Glutamatergic neuron (in vitro differentiated cells): ENCODE measurements around the gene ME3. TPM values are rescaled to one million over a fixed set of nuclear protein-coding genes. Genes with fewer than 3 reads are reported as not detected.

Experiments
- DNase-seq: peaks from one replicate; pipeline ENCODE4 v3.0.0; 2022
- H3K27ac Mint-ChIP-seq: one replicate; pipeline ENCODE4 v1.8.0; 2020; ENCODE audit warnings: mild to moderate bottlenecking, mixed read lengths, inconsistent platforms; ENCODE audit not compliant: unreplicated experiment
- H3K27me3 Mint-ChIP-seq: one replicate; pipeline ENCODE4 v1.8.0; 2020; ENCODE audit warnings: mild to moderate bottlenecking, moderate library complexity, mixed read lengths, inconsistent platforms; ENCODE audit not compliant: unreplicated experiment
- H3K36me3 Mint-ChIP-seq: one replicate; pipeline ENCODE4 v1.8.0; 2020; ENCODE audit warnings: mild to moderate bottlenecking, mixed read lengths, inconsistent platforms; ENCODE audit not compliant: unreplicated experiment
- H3K4me1 Mint-ChIP-seq: one replicate; pipeline ENCODE4 v1.8.0; 2020; ENCODE audit warnings: mild to moderate bottlenecking, low read depth, mixed read lengths, inconsistent platforms; ENCODE audit not compliant: unreplicated experiment
- H3K4me3 Mint-ChIP-seq: one replicate; pipeline ENCODE4 v1.8.0; 2020; ENCODE audit warnings: mild to moderate bottlenecking, mixed read lengths, inconsistent platforms; ENCODE audit not compliant: unreplicated experiment
- H3K9me3 Mint-ChIP-seq: one replicate; pipeline ENCODE4 v1.8.0; 2020; ENCODE audit warnings: mild to moderate bottlenecking, moderate library complexity, mixed read lengths, inconsistent platforms; ENCODE audit not compliant: unreplicated experiment
- total RNA-seq: library from RNA; stranded (reverse); fragmentation: NEBNext Ultra II Directional; extraction: Animal tissue kit (Norgen Biotek cat#: 25700); gene quantifications from one replicate; pipeline ENCODE4 v1.2.1, GENCODE V29; 2021; ENCODE audit not compliant: unreplicated experiment
- TF ChIP-seq, protein P1 (sequence below): fragments of 200-600 bp; sonication (generic); IDR thresholded peaks from one replicate; pipeline ENCODE4 v1.5.0; 2021; ENCODE audit not compliant: partially characterized antibody, unreplicated experiment

ME3 gene
- total RNA-seq, 1 donor from 2014 or later: 12.4 TPM

DNA sequence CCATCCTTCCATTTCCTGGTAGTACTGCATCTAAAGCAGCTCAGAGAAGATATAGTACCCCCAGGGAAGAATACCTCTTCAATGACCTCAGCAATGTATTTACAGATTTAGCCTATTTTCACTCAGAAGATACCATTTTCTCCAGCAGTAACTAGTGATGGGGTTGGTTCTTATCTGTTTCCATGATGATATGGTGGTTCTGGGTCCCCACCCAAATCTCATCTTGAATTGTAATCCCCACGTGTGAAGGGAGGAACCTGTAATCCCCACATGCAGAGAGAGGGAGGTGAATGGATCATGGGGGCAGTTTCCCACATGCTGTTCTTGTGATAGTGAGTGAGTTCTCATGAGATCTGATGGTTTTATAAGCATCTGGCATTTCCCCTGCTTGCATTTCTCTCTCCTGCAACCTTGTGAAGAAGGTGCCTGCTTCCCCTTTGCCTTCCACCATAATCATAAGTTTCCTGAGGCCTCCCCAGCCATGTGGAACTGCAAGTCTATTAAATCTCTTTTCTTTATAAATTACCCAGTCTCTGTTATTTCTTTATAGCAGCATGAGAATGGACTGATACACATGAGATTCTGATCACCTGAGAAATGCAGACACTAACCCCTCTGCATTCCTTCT is 158.6 kb downstream of the ME3 start:
- H3K4me1 Mint-ChIP-seq: no peaks in the 10 kb centered on the region
- no peaks in the 10 kb centered on the region for H3K36me3 Mint-ChIP-seq
- DNase-seq: no peak
- no peak overlapping the region for H3K27ac Mint-ChIP-seq
- TF ChIP-seq, protein P1, sequence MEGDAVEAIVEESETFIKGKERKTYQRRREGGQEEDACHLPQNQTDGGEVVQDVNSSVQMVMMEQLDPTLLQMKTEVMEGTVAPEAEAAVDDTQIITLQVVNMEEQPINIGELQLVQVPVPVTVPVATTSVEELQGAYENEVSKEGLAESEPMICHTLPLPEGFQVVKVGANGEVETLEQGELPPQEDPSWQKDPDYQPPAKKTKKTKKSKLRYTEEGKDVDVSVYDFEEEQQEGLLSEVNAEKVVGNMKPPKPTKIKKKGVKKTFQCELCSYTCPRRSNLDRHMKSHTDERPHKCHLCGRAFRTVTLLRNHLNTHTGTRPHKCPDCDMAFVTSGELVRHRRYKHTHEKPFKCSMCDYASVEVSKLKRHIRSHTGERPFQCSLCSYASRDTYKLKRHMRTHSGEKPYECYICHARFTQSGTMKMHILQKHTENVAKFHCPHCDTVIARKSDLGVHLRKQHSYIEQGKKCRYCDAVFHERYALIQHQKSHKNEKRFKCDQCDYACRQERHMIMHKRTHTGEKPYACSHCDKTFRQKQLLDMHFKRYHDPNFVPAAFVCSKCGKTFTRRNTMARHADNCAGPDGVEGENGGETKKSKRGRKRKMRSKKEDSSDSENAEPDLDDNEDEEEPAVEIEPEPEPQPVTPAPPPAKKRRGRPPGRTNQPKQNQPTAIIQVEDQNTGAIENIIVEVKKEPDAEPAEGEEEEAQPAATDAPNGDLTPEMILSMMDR: no peak
- no peak overlapping the region for H3K4me3 Mint-ChIP-seq
- no peaks in the 10 kb centered on the region for H3K9me3 Mint-ChIP-seq
- H3K27me3 Mint-ChIP-seq: peaks cover 1% of the 10 kb centered on the region

DNA sequence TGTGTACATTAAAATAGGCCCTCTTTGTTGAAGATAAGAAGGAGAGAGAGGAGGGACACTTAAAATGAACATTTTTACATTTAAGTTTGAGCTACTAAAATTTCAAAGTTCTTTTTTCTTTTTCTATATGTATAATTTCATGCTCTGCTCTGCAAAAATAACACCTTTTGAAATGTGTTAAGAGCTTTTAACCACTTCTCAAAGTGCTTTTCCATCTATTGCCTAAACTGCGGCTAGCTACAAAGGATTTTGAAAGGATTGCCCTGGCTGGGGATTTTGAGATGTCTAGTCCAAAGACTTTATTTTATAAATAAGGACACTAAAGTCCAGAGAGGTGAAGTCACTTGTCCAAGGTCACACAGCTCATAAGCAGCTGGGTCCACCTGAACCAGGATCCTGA is 159.3 kb downstream of the ME3 start:
- Mint-ChIP-seq H3K27me3 (peaks cover 1% of the 10 kb centered on the region), H3K27ac (no peak overlapping the region), H3K4me3 (no peak overlapping the region), H3K9me3 (no peaks in the 10 kb centered on the region), H3K36me3 (no peaks in the 10 kb centered on the region), H3K4me1 (no peaks in the 10 kb centered on the region)
- no peak for DNase-seq
- TF ChIP-seq, protein P1: no peak

DNA sequence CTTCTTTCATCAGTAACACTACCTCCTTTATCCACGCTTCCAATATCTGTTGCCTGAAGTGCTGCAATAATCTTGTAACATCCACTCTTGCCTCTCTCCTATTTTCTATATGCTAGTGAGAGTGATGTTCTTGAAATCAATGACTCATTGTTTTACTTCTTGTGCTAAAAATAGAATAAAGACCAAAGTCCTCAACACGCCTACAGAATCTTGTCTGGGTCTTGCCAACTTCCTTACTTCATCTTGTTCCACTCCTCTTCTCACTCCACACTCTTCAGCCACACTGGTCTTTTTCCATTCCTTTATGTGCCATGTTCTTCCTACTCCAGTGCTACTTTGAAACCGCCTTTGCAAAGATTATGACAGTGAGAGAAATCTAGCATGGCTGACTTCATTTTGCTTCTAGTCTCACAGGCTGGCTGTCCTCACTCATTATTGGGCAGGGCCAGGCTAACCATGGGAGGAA is 161.3 kb downstream of the ME3 start:
- no peak for DNase-seq
- Mint-ChIP-seq H3K9me3 (no peaks in the 10 kb centered on the region), H3K27me3 (no peaks in the 10 kb centered on the region), H3K4me3 (no peak overlapping the region), H3K4me1 (no peaks in the 10 kb centered on the region), H3K27ac (no peak overlapping the region), H3K36me3 (no peaks in the 10 kb centered on the region)
- TF ChIP-seq, protein P1: no peak

DNA sequence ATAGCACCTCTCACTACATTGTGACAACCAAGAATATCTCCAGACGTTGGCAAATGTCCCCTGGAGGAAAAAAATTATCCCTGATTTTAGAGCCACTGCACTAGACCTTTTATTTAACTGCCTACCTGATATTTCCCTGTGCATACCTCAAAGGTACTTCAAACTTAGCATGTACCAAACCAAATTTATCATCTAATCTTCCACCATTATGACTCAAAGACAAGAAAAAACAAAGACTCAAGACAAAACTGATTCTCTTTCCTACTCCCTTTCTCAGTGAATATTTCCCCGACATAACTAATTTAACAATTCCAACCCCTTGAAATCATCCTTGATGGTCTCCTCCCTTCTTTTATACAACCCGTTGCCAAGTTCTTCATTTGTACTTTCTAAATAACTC is 161.7 kb downstream of the ME3 start:
- no peak for DNase-seq
- no peaks in the 10 kb centered on the region for H3K9me3 Mint-ChIP-seq
- H3K36me3 Mint-ChIP-seq: no peaks in the 10 kb centered on the region
- no peak overlapping the region for H3K27ac Mint-ChIP-seq
- no peak overlapping the region for H3K4me3 Mint-ChIP-seq
- H3K4me1 Mint-ChIP-seq: no peaks in the 10 kb centered on the region
- TF ChIP-seq, protein P1: no peak
- no peaks in the 10 kb centered on the region for H3K27me3 Mint-ChIP-seq

DNA sequence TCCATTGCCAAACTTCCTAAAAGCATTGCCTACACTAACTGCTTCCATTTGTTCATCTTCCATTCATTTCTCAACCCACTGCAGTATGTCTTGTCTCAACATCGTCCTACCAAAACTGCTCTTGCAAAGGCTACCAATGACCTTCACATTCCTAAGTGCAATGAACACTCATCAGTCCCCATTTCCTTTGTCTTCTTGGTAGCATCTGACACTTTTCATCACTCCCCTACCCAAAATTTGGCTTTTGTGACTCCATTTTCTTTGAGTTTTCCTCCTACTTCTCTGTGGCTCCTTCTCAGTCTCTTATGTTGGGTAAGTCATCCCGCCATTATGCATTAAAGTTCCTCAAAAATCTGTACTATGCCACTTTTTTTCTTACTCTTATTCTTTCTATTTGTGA is 162.3 kb downstream of the ME3 start:
- H3K27me3 Mint-ChIP-seq: no peaks in the 10 kb centered on the region
- H3K27ac Mint-ChIP-seq: no peak overlapping the region
- no peak overlapping the region for H3K4me3 Mint-ChIP-seq
- no peaks in the 10 kb centered on the region for H3K4me1 Mint-ChIP-seq
- no peaks in the 10 kb centered on the region for H3K9me3 Mint-ChIP-seq
- H3K36me3 Mint-ChIP-seq: no peaks in the 10 kb centered on the region
- no peak for DNase-seq
- TF ChIP-seq, protein P1: no peak
